PC-3 (cell line): Measurements from ENCODE around the gene ENPP1. TPM values are rescaled to one million over a fixed set of nuclear protein-coding genes. Genes with fewer than 3 reads are reported as not detected.

Source experiments
- ATAC-seq: fragments of 200-7000 bp; cut with Tn5 transposase; 2 replicates; pipeline ENCODE4 v1.9.1; 2020; ENCODE audit warnings: mild to moderate bottlenecking, moderate library complexity
- BruUV-seq: library from RNA; stranded (reverse); fragments of 400-500 nt; replicated peaks from 2 replicates; lab custom pipeline; 2021; lab: Mats Ljungman, UMichigan
- CTCF ChIA-PET: fragments of 300-600 bp; sonication (Branson Sonifier 250); formaldehyde crosslinking; loops from one replicate; lab custom pipeline; 2022; ENCODE audit warnings: antibody characterized with exemption; lab: Charles Lee
- POLR2A ChIA-PET: fragments of 300-600 bp; sonication (Branson Sonifier 250); formaldehyde crosslinking; loops from one replicate; lab custom pipeline; 2022; ENCODE audit warnings: antibody characterized with exemption; ENCODE audit not compliant: unreplicated experiment; lab: Charles Lee
- DNase-seq: peaks from one replicate; pipeline ENCODE4 v3.0.0-alpha.2; 2015
- H2AFZ ChIP-seq: fragments of 300-600 bp; sonication (generic); 2 replicates; pipeline ENCODE4 v1.6.0; 2016; ENCODE audit warnings: antibody characterized with exemption, low read length
- H3F3A ChIP-seq: fragments of 300-600 bp; sonication (generic); one replicate; pipeline ENCODE4 v1.6.0; 2017; ENCODE audit warnings: antibody characterized with exemption, low read length, control low read depth, mild to moderate bottlenecking; ENCODE audit not compliant: unreplicated experiment
- H3K27ac ChIP-seq: fragments of 300-600 bp; sonication (generic); 2 replicates; pipeline ENCODE4 v1.5.1; 2016; ENCODE audit warnings: mild to moderate bottlenecking, low read length
- H3K27me3 ChIP-seq: fragments of 300-600 bp; sonication (generic); 2 replicates; pipeline ENCODE4 v1.6.1; 2016; ENCODE audit warnings: low read length, mixed read lengths
- H3K36me3 ChIP-seq: fragments of 300-600 bp; sonication (generic); 2 replicates; pipeline ENCODE4 v1.6.1; 2016; ENCODE audit warnings: low read depth, mixed run types, low read length, mixed read lengths
- H3K4me1 ChIP-seq: fragments of 300-600 bp; sonication (generic); 2 replicates; pipeline ENCODE4 v1.5.1; 2016; ENCODE audit warnings: low read length; ENCODE audit not compliant: insufficient read depth
- H3K4me2 ChIP-seq: fragments of 300-600 bp; sonication (generic); 2 replicates; pipeline ENCODE4 v1.6.0; 2016; ENCODE audit warnings: low read length
- H3K4me3 ChIP-seq: fragments of 300-600 bp; sonication (generic); 2 replicates; pipeline ENCODE4 v1.5.1; 2016; ENCODE audit warnings: mild to moderate bottlenecking, low read length, mixed read lengths
- H3K79me2 ChIP-seq: fragments of 300-600 bp; sonication (generic); 2 replicates; pipeline ENCODE4 v1.6.1; 2017; ENCODE audit warnings: low read length, mixed read lengths
- H3K9ac ChIP-seq: fragments of 300-600 bp; sonication (generic); 2 replicates; pipeline ENCODE4 v1.6.0; 2016; ENCODE audit warnings: mild to moderate bottlenecking, low read length
- H3K9me2 ChIP-seq: fragments of 300-600 bp; sonication (generic); replicated peaks from 2 replicates; pipeline ENCODE4 v1.6.1; 2016; ENCODE audit warnings: mixed run types, low read length, mixed read lengths
- H3K9me3 ChIP-seq: fragments of 300-600 bp; sonication (generic); 2 replicates; pipeline ENCODE4 v1.6.1; 2016; ENCODE audit warnings: low read length, mixed read lengths
- H4K20me1 ChIP-seq: fragments of 300-600 bp; sonication (generic); 2 replicates; pipeline ENCODE4 v1.6.1; 2016; ENCODE audit warnings: low read length, mixed read lengths
- EZH2 ChIP-seq: fragments of 300-600 bp; sonication (generic); IDR thresholded peaks from one replicate; pipeline ENCODE4 v1.6.1; 2017; ENCODE audit warnings: antibody characterized with exemption, mild to moderate bottlenecking, low read length; ENCODE audit not compliant: unreplicated experiment
- EZH2phosphoT487 ChIP-seq: fragments of 300-600 bp; sonication (generic); IDR thresholded peaks from 2 replicates; pipeline ENCODE4 v1.6.1; 2018; ENCODE audit warnings: mild to moderate bottlenecking, antibody characterized with exemption, low read length, borderline replicate concordance
- intact Hi-C: fragments of 100-400 bp; cut with micrococcal nuclease; formaldehyde crosslinking; loops from 2 replicates; pipeline ENCODE4 v1.9.0; 2023
- total RNA-seq: library from RNA; depleted of rRNA; stranded (reverse); fragments of >200 nt; gene quantifications from 2 replicates; pipeline ENCODE4 v1.2.3, GENCODE V29; 2014
- TF ChIP-seq, protein P1 (sequence below): fragments of 300-600 bp; sonication (generic); conservative IDR thresholded peaks from 2 replicates; pipeline ENCODE4 v1.5.1; 2017; ENCODE audit warnings: antibody characterized with exemption, low read depth, mild to moderate bottlenecking, low read length

Gene ENPP1
- total RNA-seq, 1 experiment from 2014 or later, result 5.1 TPM

DNA sequence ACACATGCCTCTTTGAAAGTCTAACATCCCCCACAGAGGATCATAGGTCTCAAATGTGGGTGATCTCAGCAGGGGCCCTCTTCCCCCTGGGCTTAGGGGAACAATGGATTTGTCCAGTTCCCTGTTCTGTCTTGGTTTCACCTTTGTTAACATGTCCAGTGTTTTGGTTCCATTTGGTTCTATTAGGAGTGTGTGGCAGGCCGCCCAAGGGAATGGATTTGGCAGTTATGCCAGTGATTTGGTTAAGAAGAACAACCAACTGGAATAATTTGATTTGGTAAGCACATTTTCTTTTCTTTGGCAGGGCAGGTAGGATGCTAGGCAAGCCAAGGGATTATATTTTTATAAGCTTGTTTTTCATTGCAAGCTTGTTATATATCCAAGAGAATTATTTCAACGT, 28.5 kb upstream of the ENPP1 start:
- Histone ChIP-seq H3K9ac (no peak overlapping the region), H3K4me3 (no peak overlapping the region), H3K9me2 (no peaks in the 10 kb centered on the region), H3K36me3 (no peaks in the 10 kb centered on the region), H3K27me3 (no peaks in the 10 kb centered on the region), H2AFZ (no peak overlapping the region), H3K27ac (no peak overlapping the region), H3K4me1 (no peaks in the 10 kb centered on the region), H3K79me2 (no peaks in the 10 kb centered on the region), H3K9me3 (no peaks in the 10 kb centered on the region), H3F3A (no peaks in the 10 kb centered on the region), H3K4me2 (no peak overlapping the region), H4K20me1 (no peaks in the 10 kb centered on the region)
- TF ChIP-seq, protein P1, sequence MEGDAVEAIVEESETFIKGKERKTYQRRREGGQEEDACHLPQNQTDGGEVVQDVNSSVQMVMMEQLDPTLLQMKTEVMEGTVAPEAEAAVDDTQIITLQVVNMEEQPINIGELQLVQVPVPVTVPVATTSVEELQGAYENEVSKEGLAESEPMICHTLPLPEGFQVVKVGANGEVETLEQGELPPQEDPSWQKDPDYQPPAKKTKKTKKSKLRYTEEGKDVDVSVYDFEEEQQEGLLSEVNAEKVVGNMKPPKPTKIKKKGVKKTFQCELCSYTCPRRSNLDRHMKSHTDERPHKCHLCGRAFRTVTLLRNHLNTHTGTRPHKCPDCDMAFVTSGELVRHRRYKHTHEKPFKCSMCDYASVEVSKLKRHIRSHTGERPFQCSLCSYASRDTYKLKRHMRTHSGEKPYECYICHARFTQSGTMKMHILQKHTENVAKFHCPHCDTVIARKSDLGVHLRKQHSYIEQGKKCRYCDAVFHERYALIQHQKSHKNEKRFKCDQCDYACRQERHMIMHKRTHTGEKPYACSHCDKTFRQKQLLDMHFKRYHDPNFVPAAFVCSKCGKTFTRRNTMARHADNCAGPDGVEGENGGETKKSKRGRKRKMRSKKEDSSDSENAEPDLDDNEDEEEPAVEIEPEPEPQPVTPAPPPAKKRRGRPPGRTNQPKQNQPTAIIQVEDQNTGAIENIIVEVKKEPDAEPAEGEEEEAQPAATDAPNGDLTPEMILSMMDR, result no peak
- TF ChIP-seq EZH2phosphoT487 (no peak), EZH2 (no peak)
- DNase-seq (no peak), ATAC-seq (no peak)
- ChIA-PET CTCF (no interaction called here), POLR2A (interaction anchor here (0.6 kb wide), 1 partner anchor 118 kb away, joined by 3 read pairs; no protein-coding TSS in a partner anchor)
- intact Hi-C loops, result no loop called here
- no TSS peak for BruUV-seq

DNA sequence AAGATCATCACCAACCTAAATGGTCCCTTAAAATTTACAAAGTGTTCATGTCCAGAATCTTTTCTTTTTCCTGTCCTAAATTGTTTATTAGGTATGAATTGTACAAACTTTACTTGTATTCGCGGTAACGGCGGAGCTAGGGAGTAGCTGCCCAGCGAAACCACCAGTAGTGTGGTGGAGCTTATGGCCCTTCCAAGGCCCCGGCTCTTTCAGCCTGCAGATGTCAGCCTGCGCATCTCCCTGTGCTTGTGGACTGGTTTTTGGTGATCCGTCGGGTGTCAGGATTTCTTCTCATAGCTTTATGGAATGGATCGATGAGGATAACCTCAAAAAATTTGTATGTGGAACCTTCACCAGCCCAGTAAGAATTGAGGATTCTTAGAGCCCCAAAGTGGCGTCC, 27.2 kb upstream of the ENPP1 start:
- no peaks in the 10 kb centered on the region for H3K27me3 ChIP-seq
- no peak overlapping the region for H3K27ac ChIP-seq
- no peaks in the 10 kb centered on the region for H3K79me2 ChIP-seq
- DNase-seq (no peak), ATAC-seq (no peak)
- ChIA-PET POLR2A (no interaction called here), CTCF (no interaction called here)
- H3K4me3 ChIP-seq, result no peak overlapping the region
- no peaks in the 10 kb centered on the region for H3K4me1 ChIP-seq
- no peaks in the 10 kb centered on the region for H3K9me2 ChIP-seq
- no peak overlapping the region for H3K4me2 ChIP-seq
- intact Hi-C loops, result no loop called here
- H3K9ac ChIP-seq, result no peak overlapping the region
- no peaks in the 10 kb centered on the region for H4K20me1 ChIP-seq
- H3F3A ChIP-seq, result no peaks in the 10 kb centered on the region
- H2AFZ ChIP-seq, result no peak overlapping the region
- no peaks in the 10 kb centered on the region for H3K9me3 ChIP-seq
- no TSS peak for BruUV-seq
- TF ChIP-seq EZH2phosphoT487, result no peak
- TF ChIP-seq EZH2, result no peak
- TF ChIP-seq, protein P1, result no peak
- no peaks in the 10 kb centered on the region for H3K36me3 ChIP-seq

DNA sequence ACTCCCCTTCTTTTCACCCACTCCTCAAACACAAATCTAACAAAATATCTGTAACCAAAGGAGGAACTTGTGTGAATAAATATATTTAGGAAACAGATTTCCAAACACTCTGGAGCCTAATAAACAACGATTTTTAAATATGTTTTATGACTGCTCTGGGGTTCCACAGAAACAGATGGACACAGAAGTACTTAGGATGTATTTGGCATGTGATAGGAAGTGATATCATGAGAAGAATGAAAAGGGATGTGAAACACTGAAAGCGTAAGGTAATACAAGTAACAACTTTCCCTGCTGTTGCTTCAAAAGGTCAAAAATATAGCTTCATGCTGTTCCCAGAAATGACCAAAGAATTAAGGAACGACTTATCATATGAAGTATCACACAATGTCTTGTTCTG, 26.1 kb upstream of the ENPP1 start:
- intact Hi-C loops, result loop anchor here (1.0 kb wide), 1 partner anchor 129 kb away; no protein-coding TSS in a partner anchor
- no peak for TF ChIP-seq EZH2phosphoT487
- no peaks in the 10 kb centered on the region for H3K4me1 ChIP-seq
- H3K27me3 ChIP-seq, result no peaks in the 10 kb centered on the region
- no peaks in the 10 kb centered on the region for H3K36me3 ChIP-seq
- DNase-seq, result no peak
- H3K4me3 ChIP-seq, result no peak overlapping the region
- H3K27ac ChIP-seq, result no peak overlapping the region
- H4K20me1 ChIP-seq, result no peaks in the 10 kb centered on the region
- H3K4me2 ChIP-seq, result no peak overlapping the region
- H3K9me3 ChIP-seq, result no peaks in the 10 kb centered on the region
- H2AFZ ChIP-seq, result no peak overlapping the region
- BruUV-seq, result no TSS peak
- POLR2A ChIA-PET, result no interaction called here
- H3K9ac ChIP-seq, result no peak overlapping the region
- no peaks in the 10 kb centered on the region for H3F3A ChIP-seq
- H3K9me2 ChIP-seq, result no peaks in the 10 kb centered on the region
- CTCF ChIA-PET, result interaction anchor here (0.6 kb wide), 1 partner anchor 178 kb away, joined by 3 read pairs; no protein-coding TSS in a partner anchor
- no peak for ATAC-seq
- no peaks in the 10 kb centered on the region for H3K79me2 ChIP-seq
